ENCODE measurements around the gene EVL.

DNA sequence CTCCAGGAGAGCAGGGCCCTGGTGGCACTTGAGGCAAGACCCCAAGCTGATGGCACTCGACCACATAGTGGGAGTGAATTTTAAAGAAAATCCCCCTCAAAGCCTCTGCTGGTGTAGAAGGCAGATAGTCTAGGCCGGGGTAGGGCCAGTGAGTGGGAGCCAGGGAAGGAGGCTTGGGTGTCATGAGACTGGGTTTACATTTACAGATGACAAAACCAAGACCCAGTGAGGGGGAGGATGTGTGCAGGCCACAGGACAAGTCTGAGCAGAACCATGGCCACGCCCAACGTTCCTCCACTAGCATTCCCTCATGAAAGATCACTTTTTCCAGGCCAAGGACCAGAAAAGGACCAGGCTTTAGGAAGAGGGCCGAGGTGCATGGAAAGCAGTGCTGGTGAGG is 42.0 kb downstream of the EVL start:
- TF ChIP-seq JUNB (IDR thresholded peaks at IDR 0.05) = no peak
- TF ChIP-seq NBN (IDR thresholded peaks at IDR 0.05) = no peak
- TF ChIP-seq, protein P1, sequence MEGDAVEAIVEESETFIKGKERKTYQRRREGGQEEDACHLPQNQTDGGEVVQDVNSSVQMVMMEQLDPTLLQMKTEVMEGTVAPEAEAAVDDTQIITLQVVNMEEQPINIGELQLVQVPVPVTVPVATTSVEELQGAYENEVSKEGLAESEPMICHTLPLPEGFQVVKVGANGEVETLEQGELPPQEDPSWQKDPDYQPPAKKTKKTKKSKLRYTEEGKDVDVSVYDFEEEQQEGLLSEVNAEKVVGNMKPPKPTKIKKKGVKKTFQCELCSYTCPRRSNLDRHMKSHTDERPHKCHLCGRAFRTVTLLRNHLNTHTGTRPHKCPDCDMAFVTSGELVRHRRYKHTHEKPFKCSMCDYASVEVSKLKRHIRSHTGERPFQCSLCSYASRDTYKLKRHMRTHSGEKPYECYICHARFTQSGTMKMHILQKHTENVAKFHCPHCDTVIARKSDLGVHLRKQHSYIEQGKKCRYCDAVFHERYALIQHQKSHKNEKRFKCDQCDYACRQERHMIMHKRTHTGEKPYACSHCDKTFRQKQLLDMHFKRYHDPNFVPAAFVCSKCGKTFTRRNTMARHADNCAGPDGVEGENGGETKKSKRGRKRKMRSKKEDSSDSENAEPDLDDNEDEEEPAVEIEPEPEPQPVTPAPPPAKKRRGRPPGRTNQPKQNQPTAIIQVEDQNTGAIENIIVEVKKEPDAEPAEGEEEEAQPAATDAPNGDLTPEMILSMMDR (IDR thresholded peaks at IDR 0.05 in 2 of 3, conservative IDR thresholded peaks at IDR 0.05 in 1 of 3; ENCODE audit: control insufficient read depth in 2 of 3, extremely low read depth in 1 of 3, insufficient read depth in 1 of 3, low read depth in 3 of 3, low read length in 3 of 3) = no peak
- TF ChIP-seq KDM1A (IDR thresholded peaks at IDR 0.05; ENCODE audit: borderline replicate concordance) = no peak
- no peak for TF ChIP-seq POLR2AphosphoS5 (IDR thresholded peaks at IDR 0.05; ENCODE audit: low read length)
- TF ChIP-seq SPI1 (IDR thresholded peaks at IDR 0.05; ENCODE audit: borderline replicate concordance, insufficient read depth, low read depth, low read length) = no peak
- no peak for TF ChIP-seq BHLHE40 (IDR thresholded peaks at IDR 0.05; ENCODE audit: borderline replicate concordance in 1 of 2, low read depth in 2 of 2, low read length in 1 of 2)
- no peak for TF ChIP-seq CHD1 (IDR thresholded peaks at IDR 0.05; ENCODE audit: low read depth, low read length)
- no peak for TF ChIP-seq SP1 (IDR thresholded peaks at IDR 0.05; ENCODE audit: low read depth, low read length)
- TF ChIP-seq POLR2A (IDR thresholded peaks at IDR 0.05; ENCODE audit: low read depth, low read length) = no peak
- TF ChIP-seq ZNF217 (IDR thresholded peaks at IDR 0.05) = no peak
- no peak for TF ChIP-seq GABPA (IDR thresholded peaks at IDR 0.05; ENCODE audit: low read depth)

Data from GM12878 (cell line).